Liver (tissue), 3 donors: Measurements from ENCODE around the gene MMP20.

Experiments
- EGR1 ChIP-seq, 2 donors: IDR thresholded peaks; 2 replicates each; pipeline ENCODE4 v1.6.1; 2016 to 2018; ENCODE audit warnings: antibody characterized with exemption in 2 of 2, low read depth in 2 of 2
- FOXA1 ChIP-seq: IDR thresholded peaks from 2 replicates; pipeline ENCODE4 v1.6.1; 2016; ENCODE audit warnings: antibody characterized with exemption
- RAD21 ChIP-seq, 2 donors: IDR thresholded peaks; 2 replicates each; pipeline ENCODE4 v1.6.1; 2016; ENCODE audit warnings: antibody characterized with exemption in 2 of 2, mild to moderate bottlenecking in 2 of 2
- TAF1 ChIP-seq: conservative IDR thresholded peaks from 2 replicates; pipeline ENCODE4 v1.6.1; 2016; ENCODE audit warnings: antibody characterized with exemption, mild to moderate bottlenecking
- YY1 ChIP-seq: IDR thresholded peaks from 2 replicates; pipeline ENCODE4 v1.6.1; 2016; ENCODE audit warnings: antibody characterized with exemption, mild to moderate bottlenecking
- TF ChIP-seq, protein P1 (sequence below): fragments of 150-350 bp; IDR thresholded peaks from 2 replicates; pipeline ENCODE4 v1.5.1; 2017; ENCODE audit warnings: improper control_type of control experiment, low read depth, low read length; ENCODE audit not compliant: missing input control
- TF ChIP-seq, protein P2 (sequence below): IDR thresholded peaks from 2 replicates; pipeline ENCODE4 v1.6.1; 2016; ENCODE audit warnings: antibody characterized with exemption
- TF ChIP-seq, protein P3 (sequence below): IDR thresholded peaks from 2 replicates; pipeline ENCODE4 v1.6.1; 2016; ENCODE audit warnings: antibody characterized with exemption, mild to moderate bottlenecking
- TF ChIP-seq, protein P4 (sequence below): IDR thresholded peaks from 2 replicates; pipeline ENCODE4 v1.6.1; 2016; ENCODE audit warnings: antibody characterized with exemption
- donor health status: healthy.
- donor health status: healthy.

DNA sequence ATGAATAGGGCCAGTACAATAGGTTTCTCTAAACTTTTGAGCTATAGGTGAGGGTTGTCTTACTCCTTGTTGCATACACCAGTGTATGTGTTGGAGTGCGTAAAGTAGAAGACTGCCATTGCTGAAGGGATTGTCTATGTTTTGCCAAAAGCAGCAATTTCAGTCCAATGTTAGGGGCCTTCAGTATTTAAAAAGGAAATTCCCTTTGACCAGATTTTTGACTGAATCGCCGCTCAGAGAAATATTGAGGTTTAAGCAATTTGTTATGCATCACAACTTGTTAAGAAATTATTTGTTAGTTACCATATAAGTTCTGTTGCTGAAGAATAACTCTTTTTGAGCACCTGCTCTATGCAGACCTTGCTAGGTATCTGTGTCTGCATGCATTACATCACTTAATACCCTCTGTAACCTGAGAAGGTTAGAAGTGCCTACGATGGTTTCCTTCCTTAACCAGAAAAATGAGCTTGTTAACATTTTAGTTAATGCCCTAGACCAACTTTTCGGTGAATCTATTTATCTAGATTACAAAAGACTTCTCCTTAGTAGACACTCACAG, 33.9 kb downstream of the MMP20 start:
- TF ChIP-seq, protein P1, sequence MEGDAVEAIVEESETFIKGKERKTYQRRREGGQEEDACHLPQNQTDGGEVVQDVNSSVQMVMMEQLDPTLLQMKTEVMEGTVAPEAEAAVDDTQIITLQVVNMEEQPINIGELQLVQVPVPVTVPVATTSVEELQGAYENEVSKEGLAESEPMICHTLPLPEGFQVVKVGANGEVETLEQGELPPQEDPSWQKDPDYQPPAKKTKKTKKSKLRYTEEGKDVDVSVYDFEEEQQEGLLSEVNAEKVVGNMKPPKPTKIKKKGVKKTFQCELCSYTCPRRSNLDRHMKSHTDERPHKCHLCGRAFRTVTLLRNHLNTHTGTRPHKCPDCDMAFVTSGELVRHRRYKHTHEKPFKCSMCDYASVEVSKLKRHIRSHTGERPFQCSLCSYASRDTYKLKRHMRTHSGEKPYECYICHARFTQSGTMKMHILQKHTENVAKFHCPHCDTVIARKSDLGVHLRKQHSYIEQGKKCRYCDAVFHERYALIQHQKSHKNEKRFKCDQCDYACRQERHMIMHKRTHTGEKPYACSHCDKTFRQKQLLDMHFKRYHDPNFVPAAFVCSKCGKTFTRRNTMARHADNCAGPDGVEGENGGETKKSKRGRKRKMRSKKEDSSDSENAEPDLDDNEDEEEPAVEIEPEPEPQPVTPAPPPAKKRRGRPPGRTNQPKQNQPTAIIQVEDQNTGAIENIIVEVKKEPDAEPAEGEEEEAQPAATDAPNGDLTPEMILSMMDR: no peak
- no peak for TF ChIP-seq RAD21 (IDR thresholded peaks at IDR 0.05)
- TF ChIP-seq, protein P2, sequence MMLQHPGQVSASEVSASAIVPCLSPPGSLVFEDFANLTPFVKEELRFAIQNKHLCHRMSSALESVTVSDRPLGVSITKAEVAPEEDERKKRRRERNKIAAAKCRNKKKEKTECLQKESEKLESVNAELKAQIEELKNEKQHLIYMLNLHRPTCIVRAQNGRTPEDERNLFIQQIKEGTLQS: no peak
- no peak for TF ChIP-seq EGR1 (IDR thresholded peaks at IDR 0.05; ENCODE audit: low read depth in 2 of 2)
- TF ChIP-seq FOXA1: no peak
- TF ChIP-seq, protein P3, sequence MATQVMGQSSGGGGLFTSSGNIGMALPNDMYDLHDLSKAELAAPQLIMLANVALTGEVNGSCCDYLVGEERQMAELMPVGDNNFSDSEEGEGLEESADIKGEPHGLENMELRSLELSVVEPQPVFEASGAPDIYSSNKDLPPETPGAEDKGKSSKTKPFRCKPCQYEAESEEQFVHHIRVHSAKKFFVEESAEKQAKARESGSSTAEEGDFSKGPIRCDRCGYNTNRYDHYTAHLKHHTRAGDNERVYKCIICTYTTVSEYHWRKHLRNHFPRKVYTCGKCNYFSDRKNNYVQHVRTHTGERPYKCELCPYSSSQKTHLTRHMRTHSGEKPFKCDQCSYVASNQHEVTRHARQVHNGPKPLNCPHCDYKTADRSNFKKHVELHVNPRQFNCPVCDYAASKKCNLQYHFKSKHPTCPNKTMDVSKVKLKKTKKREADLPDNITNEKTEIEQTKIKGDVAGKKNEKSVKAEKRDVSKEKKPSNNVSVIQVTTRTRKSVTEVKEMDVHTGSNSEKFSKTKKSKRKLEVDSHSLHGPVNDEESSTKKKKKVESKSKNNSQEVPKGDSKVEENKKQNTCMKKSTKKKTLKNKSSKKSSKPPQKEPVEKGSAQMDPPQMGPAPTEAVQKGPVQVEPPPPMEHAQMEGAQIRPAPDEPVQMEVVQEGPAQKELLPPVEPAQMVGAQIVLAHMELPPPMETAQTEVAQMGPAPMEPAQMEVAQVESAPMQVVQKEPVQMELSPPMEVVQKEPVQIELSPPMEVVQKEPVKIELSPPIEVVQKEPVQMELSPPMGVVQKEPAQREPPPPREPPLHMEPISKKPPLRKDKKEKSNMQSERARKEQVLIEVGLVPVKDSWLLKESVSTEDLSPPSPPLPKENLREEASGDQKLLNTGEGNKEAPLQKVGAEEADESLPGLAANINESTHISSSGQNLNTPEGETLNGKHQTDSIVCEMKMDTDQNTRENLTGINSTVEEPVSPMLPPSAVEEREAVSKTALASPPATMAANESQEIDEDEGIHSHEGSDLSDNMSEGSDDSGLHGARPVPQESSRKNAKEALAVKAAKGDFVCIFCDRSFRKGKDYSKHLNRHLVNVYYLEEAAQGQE: no peak
- no peak for TF ChIP-seq TAF1
- TF ChIP-seq, protein P4, sequence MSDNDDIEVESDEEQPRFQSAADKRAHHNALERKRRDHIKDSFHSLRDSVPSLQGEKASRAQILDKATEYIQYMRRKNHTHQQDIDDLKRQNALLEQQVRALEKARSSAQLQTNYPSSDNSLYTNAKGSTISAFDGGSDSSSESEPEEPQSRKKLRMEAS: no peak
- no peak for TF ChIP-seq YY1
